LNCaP clone FGC (cell line): ENCODE results near the gene MYRF.

Experiments
- DNase-seq: peaks from one replicate; pipeline ENCODE4 v3.0.0-alpha.2; 2011; ENCODE audit warnings: low read depth
- H3K4me3 ChIP-seq: 2 replicates; pipeline ENCODE4 v1.5.1; 2011; ENCODE audit warnings: mild to moderate bottlenecking, low read depth, low read length, control low read depth
- TF ChIP-seq, protein P1 (sequence below): IDR thresholded peaks from 2 replicates; pipeline ENCODE4 v1.5.1; 2012; ENCODE audit warnings: mild to moderate bottlenecking; ENCODE audit not compliant: control insufficient read depth, insufficient read depth; ENCODE audit errors: extremely low read depth

The MYRF gene

DNA sequence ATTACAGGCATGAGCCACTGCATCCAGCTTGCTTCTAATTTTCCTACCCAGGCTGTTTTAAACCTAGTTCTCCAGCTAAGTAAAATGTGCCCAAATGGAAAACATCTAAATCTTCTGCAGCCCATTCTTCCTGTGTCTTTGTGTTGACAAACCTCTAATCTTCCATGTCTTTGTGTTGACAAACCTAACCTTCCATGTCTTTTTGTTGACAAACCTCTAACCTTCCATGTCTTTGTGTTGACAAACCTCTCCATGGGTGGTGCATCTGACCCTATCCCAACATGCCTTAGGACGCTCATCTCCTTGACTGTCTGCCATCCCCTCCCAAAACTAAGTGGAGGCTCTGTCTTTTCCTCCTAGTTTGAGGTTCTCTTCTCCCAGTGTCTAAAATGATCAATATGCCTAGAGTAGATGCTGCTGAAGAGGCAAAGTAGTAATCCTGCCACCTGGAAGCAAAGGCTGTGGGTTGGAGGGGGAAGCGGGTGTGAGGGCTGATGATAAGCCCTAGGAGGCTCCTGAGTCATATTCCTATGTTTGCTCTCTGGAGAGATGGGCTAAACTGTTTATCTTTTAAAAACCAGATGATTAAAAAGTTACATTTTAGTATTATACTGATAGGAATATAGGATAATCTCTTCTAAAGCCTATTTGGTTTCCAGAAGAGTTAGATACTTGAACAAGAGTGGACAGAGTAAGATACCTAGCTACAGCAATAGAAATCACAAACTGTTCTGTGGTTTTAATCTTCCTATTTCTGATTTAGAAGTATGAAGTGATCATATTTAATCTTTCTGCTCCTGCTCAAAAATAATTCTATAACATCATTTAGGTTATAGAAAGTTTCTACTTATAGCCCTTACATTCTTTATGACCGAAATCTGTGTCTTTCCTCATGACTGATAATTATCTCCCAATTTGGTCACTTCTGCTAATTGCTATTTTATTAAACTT lies 48.2 kb downstream of the MYRF start:
- TF ChIP-seq, protein P1, sequence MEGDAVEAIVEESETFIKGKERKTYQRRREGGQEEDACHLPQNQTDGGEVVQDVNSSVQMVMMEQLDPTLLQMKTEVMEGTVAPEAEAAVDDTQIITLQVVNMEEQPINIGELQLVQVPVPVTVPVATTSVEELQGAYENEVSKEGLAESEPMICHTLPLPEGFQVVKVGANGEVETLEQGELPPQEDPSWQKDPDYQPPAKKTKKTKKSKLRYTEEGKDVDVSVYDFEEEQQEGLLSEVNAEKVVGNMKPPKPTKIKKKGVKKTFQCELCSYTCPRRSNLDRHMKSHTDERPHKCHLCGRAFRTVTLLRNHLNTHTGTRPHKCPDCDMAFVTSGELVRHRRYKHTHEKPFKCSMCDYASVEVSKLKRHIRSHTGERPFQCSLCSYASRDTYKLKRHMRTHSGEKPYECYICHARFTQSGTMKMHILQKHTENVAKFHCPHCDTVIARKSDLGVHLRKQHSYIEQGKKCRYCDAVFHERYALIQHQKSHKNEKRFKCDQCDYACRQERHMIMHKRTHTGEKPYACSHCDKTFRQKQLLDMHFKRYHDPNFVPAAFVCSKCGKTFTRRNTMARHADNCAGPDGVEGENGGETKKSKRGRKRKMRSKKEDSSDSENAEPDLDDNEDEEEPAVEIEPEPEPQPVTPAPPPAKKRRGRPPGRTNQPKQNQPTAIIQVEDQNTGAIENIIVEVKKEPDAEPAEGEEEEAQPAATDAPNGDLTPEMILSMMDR: no peak
- H3K4me3 ChIP-seq: no peak overlapping the region
- no peak for DNase-seq

DNA sequence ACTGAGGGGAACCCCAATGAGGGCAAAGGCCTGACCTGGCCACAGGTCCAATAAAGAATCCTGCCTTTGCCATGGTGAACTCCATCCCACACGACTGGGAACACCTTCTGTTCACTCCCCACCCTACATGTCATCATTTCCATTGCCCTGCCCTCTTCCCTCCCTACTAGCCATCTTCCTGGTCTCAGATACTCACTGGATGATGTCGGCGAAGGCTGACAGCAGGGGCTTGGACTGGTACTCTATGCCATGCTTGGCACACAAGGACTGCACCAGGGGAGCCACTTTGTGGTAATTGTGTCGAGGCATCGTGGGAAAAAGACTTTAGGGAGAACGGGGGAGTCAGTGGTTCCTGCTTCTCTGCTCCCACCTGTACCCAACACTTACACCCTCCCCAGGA lies 50.2 kb downstream of the MYRF start:
- TF ChIP-seq, protein P1: no peak
- no peak for DNase-seq
- no peak overlapping the region for H3K4me3 ChIP-seq

DNA sequence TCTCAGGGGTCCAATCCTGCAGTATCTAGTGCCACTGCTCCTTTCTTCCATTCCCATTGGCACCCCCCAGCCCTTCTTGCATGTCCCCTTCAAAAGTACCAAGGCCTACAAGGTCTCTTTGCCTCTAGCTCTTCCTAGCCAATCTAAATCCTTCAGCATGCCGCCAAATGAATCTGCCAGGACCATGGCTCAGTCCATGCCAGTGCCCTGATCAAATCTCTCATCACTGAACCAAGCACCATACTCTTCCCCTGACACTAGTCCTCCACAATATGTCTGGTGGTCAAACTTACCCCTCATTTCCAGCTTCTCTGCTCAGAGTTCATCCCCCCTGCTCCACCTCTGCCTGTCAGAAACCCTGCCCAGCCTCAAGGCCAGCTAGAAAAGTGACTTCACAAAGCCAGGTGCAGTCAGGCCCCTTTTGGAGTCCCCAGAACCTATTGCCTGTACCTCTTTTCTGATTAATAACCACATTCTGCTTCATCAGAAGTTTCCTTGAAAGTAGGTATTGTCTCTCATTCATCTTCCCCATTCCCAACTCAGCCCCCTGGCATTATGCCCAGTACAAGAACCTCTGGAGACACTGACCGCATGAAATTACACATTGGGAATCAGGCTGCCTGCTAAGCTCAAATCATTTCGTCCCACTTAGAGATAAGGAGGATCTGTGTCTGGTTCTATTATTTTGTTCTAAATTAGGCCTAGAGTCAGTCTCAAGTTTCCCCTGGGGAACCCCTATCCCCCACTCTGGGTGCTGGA lies 51.6 kb downstream of the MYRF start:
- no peak overlapping the region for H3K4me3 ChIP-seq
- no peak for DNase-seq
- TF ChIP-seq, protein P1: no peak

DNA sequence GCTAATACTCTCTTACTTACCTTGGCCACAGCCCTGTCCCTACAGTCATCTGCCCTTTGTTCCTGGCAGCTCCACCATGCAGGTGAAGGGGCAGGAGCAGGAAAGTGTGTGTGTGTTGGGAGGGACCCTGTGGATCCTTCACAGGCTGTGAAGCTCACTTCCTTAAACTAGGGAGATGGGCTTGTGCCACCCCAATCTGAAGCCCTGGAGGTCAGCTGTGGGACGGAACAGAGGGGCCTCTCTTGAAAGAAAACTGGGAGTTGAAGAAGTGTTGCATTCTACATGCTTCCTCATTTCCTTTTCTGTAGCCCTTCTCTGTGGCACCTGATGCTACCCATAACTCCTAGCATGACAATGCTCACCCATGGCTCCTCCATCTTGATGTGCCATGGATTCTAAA lies 52.7 kb downstream of the MYRF start:
- DNase-seq: no peak
- H3K4me3 ChIP-seq: no peak overlapping the region
- TF ChIP-seq, protein P1: no peak

DNA sequence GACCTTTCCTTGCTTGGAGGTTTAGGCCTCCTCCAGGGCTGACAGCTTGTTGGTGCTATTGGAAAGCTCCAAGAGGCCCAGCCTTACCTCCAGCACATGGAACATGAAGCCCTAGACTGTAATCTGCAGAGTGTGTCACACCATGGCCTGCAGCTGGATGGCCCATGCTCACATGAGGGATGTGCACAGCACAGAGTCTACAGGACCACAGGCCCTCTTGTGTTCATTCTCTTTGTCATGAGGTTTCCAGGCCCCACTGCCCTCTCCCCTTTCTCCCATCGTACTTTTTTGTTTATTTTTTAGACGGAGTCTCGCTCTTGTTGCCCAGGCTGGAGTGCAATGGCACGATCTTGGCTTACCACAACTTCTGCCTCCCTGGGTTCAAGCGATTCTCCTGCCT lies 54.3 kb downstream of the MYRF start:
- DNase-seq: no peak
- TF ChIP-seq, protein P1: no peak
- no peak overlapping the region for H3K4me3 ChIP-seq

DNA sequence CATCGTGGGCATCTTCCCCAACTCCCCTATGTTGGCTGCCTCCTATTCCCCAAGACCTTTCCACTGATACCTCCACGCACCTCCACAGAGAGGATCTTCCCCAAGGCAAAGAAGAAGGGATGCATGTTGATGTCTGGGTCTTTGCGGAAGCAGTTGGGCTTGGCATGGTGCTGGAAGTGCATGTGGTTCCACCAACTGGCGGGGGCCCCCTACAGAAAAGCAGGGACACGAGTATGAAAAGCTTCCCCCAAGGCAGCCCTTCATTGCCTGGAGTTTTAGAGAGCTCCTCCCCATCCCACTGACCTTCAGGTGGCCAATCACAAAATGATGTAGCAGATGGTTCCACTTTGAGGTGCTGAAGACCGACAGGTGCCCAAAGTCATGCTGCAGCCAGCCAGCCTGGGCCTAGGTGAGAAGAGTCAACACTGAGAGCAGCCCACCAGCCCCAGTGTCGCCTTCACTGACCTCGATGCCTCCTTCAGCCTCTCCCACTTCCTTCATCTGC lies 58.3 kb downstream of the MYRF start:
- DNase-seq: no peak
- TF ChIP-seq, protein P1: no peak
- H3K4me3 ChIP-seq: no peak overlapping the region
